Nephron (organoid): ENCODE results near the gene PLCB1.
A peak's percentile ranks its signal among the peaks of the same experiment; 100 is the strongest.

ENCODE experiments used
- H3K27ac Mint-ChIP-seq, 3 experiments: 2 replicates each; pipeline ENCODE4 v1.8.0; 2020; ENCODE audit warnings: mixed read lengths in 3 of 3, mild to moderate bottlenecking in 2 of 3, moderate library complexity in 1 of 3
- H3K27me3 Mint-ChIP-seq: 2 replicates; pipeline ENCODE4 v1.8.0; 2021; ENCODE audit warnings: low read depth, mild to moderate bottlenecking, moderate library complexity, mixed read lengths
- H3K36me3 Mint-ChIP-seq: 2 replicates; pipeline ENCODE4 v1.8.0; 2020; ENCODE audit warnings: low read depth, mixed read lengths
- H3K4me1 Mint-ChIP-seq: 2 replicates; pipeline ENCODE4 v1.8.0; 2020; ENCODE audit warnings: mixed read lengths
- H3K4me3 Mint-ChIP-seq, 3 experiments: 2 replicates each; pipeline ENCODE4 v1.8.0; 2020; ENCODE audit warnings: mild to moderate bottlenecking in 3 of 3, mixed read lengths in 3 of 3, moderate library complexity in 2 of 3
- H3K9me3 Mint-ChIP-seq: 2 replicates; pipeline ENCODE4 v1.8.0; 2020; ENCODE audit warnings: mixed read lengths
- TF ChIP-seq, protein P1 (sequence below), 3 experiments: fragments of 200-600 bp; sonication (generic); IDR thresholded peaks; one replicate each; pipeline ENCODE4 v1.5.0; 2021; ENCODE audit warnings: antibody characterized with exemption in 3 of 3; ENCODE audit not compliant: unreplicated experiment in 3 of 3

PLCB1 gene

DNA sequence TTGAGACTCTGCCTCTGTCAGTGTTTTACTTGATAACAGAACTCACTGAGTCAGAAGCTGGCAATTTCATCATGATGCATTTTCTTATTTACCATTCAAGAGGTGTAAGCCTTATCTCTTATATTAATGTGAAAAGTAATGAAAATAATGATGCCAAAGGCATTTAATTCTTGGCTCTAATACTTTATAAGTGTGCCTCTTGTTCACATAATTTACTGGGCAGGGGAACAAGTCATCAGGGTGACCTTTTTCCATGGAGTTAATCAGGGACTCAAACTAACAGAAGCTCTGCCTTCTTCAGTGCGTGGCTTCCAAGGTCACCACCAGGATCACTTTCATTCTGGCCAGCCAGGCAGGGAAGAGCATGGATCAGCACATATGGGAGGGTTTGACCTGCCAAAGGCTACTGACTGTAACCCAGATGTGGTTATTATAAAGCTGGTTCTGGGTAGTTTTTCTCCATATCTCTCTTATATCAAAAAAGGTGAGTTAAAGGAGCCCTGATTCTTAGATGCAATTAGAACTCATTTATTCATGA lies 5.2 kb upstream of the PLCB1 start:
- Mint-ChIP-seq H3K4me1 (peaks cover 15% of the 10 kb centered on the region), H3K9me3 (no peaks in the 10 kb centered on the region), H3K4me3 (no peak overlapping the region), H3K27me3 (peaks cover 12% of the 10 kb centered on the region), H3K36me3 (no peaks in the 10 kb centered on the region), H3K27ac (no peak overlapping the region)
- TF ChIP-seq, protein P1, sequence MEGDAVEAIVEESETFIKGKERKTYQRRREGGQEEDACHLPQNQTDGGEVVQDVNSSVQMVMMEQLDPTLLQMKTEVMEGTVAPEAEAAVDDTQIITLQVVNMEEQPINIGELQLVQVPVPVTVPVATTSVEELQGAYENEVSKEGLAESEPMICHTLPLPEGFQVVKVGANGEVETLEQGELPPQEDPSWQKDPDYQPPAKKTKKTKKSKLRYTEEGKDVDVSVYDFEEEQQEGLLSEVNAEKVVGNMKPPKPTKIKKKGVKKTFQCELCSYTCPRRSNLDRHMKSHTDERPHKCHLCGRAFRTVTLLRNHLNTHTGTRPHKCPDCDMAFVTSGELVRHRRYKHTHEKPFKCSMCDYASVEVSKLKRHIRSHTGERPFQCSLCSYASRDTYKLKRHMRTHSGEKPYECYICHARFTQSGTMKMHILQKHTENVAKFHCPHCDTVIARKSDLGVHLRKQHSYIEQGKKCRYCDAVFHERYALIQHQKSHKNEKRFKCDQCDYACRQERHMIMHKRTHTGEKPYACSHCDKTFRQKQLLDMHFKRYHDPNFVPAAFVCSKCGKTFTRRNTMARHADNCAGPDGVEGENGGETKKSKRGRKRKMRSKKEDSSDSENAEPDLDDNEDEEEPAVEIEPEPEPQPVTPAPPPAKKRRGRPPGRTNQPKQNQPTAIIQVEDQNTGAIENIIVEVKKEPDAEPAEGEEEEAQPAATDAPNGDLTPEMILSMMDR (IDR thresholded peaks at IDR 0.05; ENCODE audit: unreplicated experiment in 3 of 3): no peak

DNA sequence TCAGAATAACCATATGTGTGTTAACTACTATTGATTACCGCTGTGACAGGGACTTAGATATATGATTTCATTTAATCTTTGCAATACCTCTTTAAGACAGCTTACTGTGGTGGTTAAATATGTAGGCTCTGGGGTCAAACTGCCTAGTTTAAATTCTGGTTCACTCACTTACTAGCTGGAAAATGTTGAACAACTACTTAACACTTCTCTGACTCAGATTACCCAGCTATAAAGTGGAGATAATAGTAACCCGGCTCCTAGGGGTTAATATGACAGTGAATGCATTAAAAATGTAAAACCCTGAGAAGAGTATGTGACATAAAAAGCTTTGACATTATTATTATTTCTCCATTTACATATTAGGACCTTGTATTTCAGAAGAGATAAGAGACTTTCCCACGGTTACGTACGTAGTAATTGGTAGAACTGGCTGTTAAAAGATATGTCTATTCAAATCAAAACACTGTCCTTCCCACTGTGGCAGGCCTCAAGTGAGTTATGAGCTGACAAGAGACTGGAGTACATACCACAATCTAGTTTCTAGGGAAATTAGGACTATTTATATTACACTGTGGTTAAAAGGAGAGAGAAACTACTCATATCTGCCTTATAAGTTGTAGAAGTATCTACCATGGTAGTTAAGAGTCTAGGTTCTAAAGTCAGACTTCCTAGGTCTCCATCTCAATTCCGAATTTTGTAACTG lies 4.4 kb upstream of the PLCB1 start:
- H3K36me3 Mint-ChIP-seq: no peaks in the 10 kb centered on the region
- H3K27ac Mint-ChIP-seq: no peak overlapping the region
- H3K4me3 Mint-ChIP-seq: no peak overlapping the region
- peaks cover 12% of the 10 kb centered on the region for H3K27me3 Mint-ChIP-seq
- H3K9me3 Mint-ChIP-seq: no peaks in the 10 kb centered on the region
- peaks cover 15% of the 10 kb centered on the region for H3K4me1 Mint-ChIP-seq
- TF ChIP-seq, protein P1 (IDR thresholded peaks at IDR 0.05; ENCODE audit: unreplicated experiment in 3 of 3): no peak

GRCh38 chr20:8128291-8129060 lies 3.6 kb upstream of the PLCB1 start:
- peaks cover 17% of the 10 kb centered on the region for H3K4me1 Mint-ChIP-seq
- TF ChIP-seq, protein P1 (IDR thresholded peaks at IDR 0.05; ENCODE audit: unreplicated experiment in 3 of 3): no peak
- H3K4me3 Mint-ChIP-seq: no peak overlapping the region
- no peak overlapping the region for H3K27ac Mint-ChIP-seq
- H3K9me3 Mint-ChIP-seq: no peaks in the 10 kb centered on the region
- H3K36me3 Mint-ChIP-seq: no peaks in the 10 kb centered on the region
- H3K27me3 Mint-ChIP-seq: peaks cover 19% of the 10 kb centered on the region

DNA sequence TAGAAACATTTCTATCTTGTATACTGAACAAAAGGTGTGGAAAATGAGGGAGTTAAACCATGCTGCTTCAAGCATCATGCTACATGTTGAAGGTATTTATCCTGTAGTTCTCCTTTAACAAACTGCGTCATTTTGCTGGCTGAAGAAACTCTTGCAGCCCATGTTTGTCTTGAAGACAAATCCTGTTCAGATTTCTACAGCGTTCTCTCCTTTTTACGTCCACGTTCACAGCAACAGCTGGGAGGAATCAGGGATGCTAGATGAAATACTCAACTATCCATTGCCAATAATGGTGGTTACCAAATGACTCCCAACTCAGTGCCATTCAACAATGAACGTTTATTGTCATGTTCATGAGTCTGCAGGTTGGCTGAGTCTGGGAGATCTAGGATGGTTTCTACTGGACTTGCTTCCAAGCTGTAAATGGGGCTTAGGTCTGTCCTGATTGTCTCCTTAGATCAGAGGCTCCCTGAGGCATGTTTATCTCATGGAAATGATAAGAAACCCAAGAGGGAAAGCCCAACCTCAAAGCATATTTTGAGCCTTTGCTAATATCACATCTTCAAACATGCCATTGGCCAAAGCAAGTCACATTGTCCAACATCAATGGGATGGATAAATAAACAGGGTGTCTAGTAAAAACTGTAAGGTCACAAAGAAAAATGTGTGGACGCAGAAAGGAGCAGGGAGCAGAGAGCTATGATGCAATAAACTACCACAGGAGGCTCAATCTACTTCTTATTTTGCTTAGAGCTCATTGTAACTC lies 2.7 kb upstream of the PLCB1 start:
- H3K27me3 Mint-ChIP-seq: peaks cover 28% of the 10 kb centered on the region
- no peaks in the 10 kb centered on the region for H3K36me3 Mint-ChIP-seq
- H3K4me3 Mint-ChIP-seq: peak overlapping the region in 2 of 3 experiments; percentile 31 to 51
- TF ChIP-seq, protein P1 (IDR thresholded peaks at IDR 0.05; ENCODE audit: unreplicated experiment in 3 of 3): no peak
- H3K9me3 Mint-ChIP-seq: no peaks in the 10 kb centered on the region
- no peak overlapping the region for H3K27ac Mint-ChIP-seq
- peaks cover 26% of the 10 kb centered on the region for H3K4me1 Mint-ChIP-seq

DNA sequence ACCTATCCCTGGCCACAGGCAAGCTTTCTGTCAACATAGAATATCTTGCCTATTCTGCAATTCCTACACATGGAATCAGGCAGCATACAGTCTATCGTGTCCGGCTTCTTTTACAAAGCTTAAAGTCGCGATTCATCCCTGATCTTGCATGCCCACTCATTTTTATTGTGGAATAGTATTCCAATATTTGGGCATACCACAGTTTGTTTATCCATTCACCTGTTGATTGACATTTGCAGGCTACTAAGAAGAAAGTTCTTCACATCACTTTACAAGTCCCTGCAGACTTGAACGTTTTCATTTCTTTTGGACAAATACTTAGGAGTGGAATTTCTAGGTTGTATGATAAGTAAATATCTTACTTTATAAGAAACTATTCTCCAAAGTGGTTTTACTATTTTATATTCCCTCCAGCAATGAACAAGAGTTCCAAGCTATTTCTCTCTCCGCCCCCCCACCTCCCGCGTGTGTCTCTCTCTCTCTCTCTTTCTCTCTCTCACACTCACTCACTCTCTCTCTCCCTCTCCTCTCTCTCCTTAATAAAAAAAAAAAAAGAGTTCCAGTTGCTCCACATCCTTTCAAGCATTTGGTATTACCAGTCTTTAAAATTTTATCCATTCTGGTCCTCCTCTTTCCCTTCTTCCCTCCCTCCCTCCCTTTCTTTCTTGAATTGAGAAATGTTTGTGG lies 1.1 kb upstream of the PLCB1 start:
- TF ChIP-seq, protein P1 (IDR thresholded peaks at IDR 0.05; ENCODE audit: unreplicated experiment in 3 of 3): no peak
- peaks cover 27% of the 10 kb centered on the region for H3K27me3 Mint-ChIP-seq
- no peaks in the 10 kb centered on the region for H3K9me3 Mint-ChIP-seq
- H3K4me1 Mint-ChIP-seq: peaks cover 26% of the 10 kb centered on the region
- peak overlapping the region; percentile 90 to 94 (median 91) for H3K4me3 Mint-ChIP-seq
- peak overlapping the region in 1 of 3 experiments; percentile 62 for H3K27ac Mint-ChIP-seq
- H3K36me3 Mint-ChIP-seq: no peaks in the 10 kb centered on the region
